WI38 (cell line): Measurements from ENCODE around the gene SPEF1.
"Not testable (repeated sequence)": the region's sequence is repeated elsewhere in the genome, so short reads cannot be mapped to it uniquely, and the experiment has no call there.

Experiments
- H3K4me3 ChIP-seq: 2 replicates; pipeline ENCODE4 v1.5.1; 2011; ENCODE audit warnings: low read depth, mild to moderate bottlenecking, control low read depth, low read length
- TF ChIP-seq, protein P1 (sequence below): IDR thresholded peaks from 2 replicates; pipeline ENCODE4 v1.5.1; 2012; ENCODE audit warnings: low read depth, mild to moderate bottlenecking, control low read depth, low read length

Gene SPEF1

DNA sequence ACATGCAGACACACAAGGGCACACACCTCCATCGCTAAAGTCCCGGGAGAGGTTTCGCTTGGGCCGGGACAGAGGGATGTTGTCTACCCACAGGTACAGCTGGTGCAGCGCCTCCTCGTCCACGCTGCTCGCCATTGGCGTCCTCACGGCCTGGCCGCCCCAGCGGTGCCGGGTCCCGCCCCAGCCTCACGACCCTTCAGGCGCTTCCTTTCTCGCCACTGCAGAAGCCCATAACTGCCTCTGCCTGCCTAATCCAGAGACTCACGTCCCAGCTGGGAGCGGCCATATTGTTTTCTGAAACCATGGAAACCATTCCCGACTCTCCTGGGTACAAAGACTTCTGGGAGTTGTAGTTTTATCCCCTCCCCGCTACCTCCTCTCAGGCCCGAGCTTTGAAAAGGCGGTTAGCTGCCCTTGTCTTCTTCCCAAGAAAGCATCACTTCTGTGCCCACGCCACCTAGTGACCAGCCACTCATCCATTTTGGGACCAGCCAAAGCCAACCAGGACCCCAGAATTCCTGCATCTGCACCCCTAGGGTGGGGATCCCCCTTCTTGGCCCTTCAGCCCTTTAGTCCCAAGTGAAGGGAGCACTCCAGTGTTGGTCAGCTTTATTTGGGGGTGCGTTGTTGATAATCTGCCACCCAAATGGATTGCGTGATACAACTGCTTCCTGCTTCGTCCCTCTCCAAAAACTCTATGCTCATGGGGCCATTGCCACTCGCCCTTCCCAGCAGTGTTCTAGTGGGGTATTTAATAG, at the start of gene SPEF1:
Gene SPEF1, minus strand, starts transcription at position 296 of the 758 bp plus-strand sequence. Its CDS starts 161 bp downstream, at position 135.
- TF ChIP-seq, protein P1, sequence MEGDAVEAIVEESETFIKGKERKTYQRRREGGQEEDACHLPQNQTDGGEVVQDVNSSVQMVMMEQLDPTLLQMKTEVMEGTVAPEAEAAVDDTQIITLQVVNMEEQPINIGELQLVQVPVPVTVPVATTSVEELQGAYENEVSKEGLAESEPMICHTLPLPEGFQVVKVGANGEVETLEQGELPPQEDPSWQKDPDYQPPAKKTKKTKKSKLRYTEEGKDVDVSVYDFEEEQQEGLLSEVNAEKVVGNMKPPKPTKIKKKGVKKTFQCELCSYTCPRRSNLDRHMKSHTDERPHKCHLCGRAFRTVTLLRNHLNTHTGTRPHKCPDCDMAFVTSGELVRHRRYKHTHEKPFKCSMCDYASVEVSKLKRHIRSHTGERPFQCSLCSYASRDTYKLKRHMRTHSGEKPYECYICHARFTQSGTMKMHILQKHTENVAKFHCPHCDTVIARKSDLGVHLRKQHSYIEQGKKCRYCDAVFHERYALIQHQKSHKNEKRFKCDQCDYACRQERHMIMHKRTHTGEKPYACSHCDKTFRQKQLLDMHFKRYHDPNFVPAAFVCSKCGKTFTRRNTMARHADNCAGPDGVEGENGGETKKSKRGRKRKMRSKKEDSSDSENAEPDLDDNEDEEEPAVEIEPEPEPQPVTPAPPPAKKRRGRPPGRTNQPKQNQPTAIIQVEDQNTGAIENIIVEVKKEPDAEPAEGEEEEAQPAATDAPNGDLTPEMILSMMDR: peak; percentile 42
- H3K4me3 ChIP-seq: peak within 1 kb of the TSS; percentile 45

GRCh38 chr20:3829891-3830290, 48.6 kb upstream of the SPEF1 start:
- H3K4me3 ChIP-seq: not testable (repeated sequence)

DNA sequence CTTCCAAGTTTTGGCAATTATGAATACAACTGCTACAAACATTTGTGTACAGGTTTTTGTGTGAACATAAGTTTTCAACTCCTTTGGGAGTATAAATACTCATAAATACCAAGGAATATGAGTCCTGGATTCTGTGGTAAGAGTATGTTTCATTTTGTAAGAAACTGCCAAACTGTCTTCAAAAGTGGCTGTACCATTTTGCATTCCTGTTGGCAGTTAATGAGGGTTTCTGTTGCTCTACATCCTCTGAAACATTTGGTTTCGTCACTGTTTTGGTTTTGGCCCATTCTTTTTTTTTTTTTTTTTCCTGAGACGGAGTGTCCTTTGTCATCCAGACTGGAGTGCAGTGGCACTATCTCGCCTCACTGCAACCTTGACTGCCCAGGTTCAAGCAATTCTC, 47.5 kb upstream of the SPEF1 start:
- TF ChIP-seq, protein P1: no peak
- no peak overlapping the region for H3K4me3 ChIP-seq

- TF ChIP-seq, protein P1: no peak
- H3K4me3 ChIP-seq: no peak overlapping the region
Observed at GRCh38 chr20:3826420-3826819, 45.2 kb upstream of the SPEF1 start.

DNA sequence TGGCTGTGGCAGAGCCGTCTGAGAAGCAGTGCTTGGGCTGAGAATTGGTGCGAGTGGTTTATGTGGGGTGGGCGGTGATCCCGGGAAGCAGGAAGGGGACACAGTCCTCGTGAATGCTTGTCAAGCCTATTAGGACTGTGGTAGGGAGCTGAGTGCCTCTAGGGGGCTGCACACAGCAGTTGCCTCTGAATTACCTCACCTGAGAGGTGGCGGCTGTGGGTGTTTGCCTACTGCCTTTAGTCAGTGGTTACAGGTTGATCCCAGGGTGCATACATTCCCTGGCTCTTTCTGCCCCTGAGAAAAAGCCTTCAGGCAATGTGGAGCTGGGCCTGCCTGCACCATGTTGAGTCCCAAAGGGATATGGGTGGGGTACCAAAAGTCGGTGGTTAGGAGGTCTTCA, 44.3 kb upstream of the SPEF1 start:
- no peak overlapping the region for H3K4me3 ChIP-seq
- TF ChIP-seq, protein P1: no peak

- TF ChIP-seq, protein P1: no peak
- no peak overlapping the region for H3K4me3 ChIP-seq
Observed at GRCh38 chr20:3823881-3824280, 42.6 kb upstream of the SPEF1 start.

GRCh38 chr20:3821996-3822395, 40.7 kb upstream of the SPEF1 start:
- TF ChIP-seq, protein P1: no peak

More at GRCh38 chr20:3821996-3822395, 40.7 kb upstream of the SPEF1 start:
- H3K4me3 ChIP-seq: no peak overlapping the region
